DND-41 (cell line): Measurements from ENCODE around the gene KDM6A.
"Not testable (repeated sequence)": the region's sequence is repeated elsewhere in the genome, so short reads cannot be mapped to it uniquely, and the experiment has no call there.

Source experiments
- ATAC-seq: fragments of 200-7000 bp; cut with Tn5 transposase; 3 replicates; pipeline ENCODE4 v1.9.1; 2021; ENCODE audit warnings: low read depth; ENCODE audit not compliant: insufficient read depth
- DNase-seq: peaks from one replicate; pipeline ENCODE4 v3.0.0-alpha.2; 2020
- H2AFZ ChIP-seq: 2 replicates; pipeline ENCODE4 v1.6.0; 2012; ENCODE audit warnings: low read depth, low read length
- H3K27ac ChIP-seq: 2 replicates; pipeline ENCODE4 v1.5.1; 2012; ENCODE audit warnings: low read length, inconsistent platforms
- H3K27me3 ChIP-seq: fragments of 200-600 bp; sonication (generic); 2 replicates; pipeline ENCODE4 v1.6.0; 2012; ENCODE audit warnings: low read length, mild to moderate bottlenecking, inconsistent platforms; ENCODE audit not compliant: insufficient read depth, poor library complexity
- H3K36me3 ChIP-seq: 2 replicates; pipeline ENCODE4 v1.5.1; 2012; ENCODE audit warnings: low read length, inconsistent platforms; ENCODE audit not compliant: insufficient read depth
- H3K4me1 ChIP-seq: 2 replicates; pipeline ENCODE4 v1.5.1; 2012; ENCODE audit warnings: mild to moderate bottlenecking, low read length; ENCODE audit not compliant: insufficient read depth
- H3K4me2 ChIP-seq: 2 replicates; pipeline ENCODE4 v1.6.0; 2012; ENCODE audit warnings: mild to moderate bottlenecking, moderate library complexity, low read length, inconsistent platforms; ENCODE audit not compliant: insufficient read depth
- H3K4me3 ChIP-seq, 2 experiments: fragments of 200-600 bp in 1 of 2; shearing (Covaris generic) in 1 of 2; 2 replicates each; pipeline ENCODE4 v1.5.1; 2012 to 2016; ENCODE audit warnings: inconsistent platforms in 2 of 2, low read length in 2 of 2, mild to moderate bottlenecking in 2 of 2, low read depth in 1 of 2, moderate library complexity in 1 of 2
- H3K79me2 ChIP-seq: 2 replicates; pipeline ENCODE4 v1.6.0; 2012; ENCODE audit warnings: low read length, inconsistent platforms; ENCODE audit not compliant: insufficient read depth
- H3K9ac ChIP-seq: 2 replicates; pipeline ENCODE4 v1.6.0; 2012; ENCODE audit warnings: low read depth, mild to moderate bottlenecking, inconsistent platforms, low read length, moderate library complexity
- H3K9me3 ChIP-seq: 2 replicates; pipeline ENCODE4 v1.5.1; 2012; ENCODE audit warnings: low read length, moderate library complexity, mild to moderate bottlenecking, inconsistent platforms; ENCODE audit not compliant: insufficient read depth, severe bottlenecking
- H4K20me1 ChIP-seq: 2 replicates; pipeline ENCODE4 v1.6.0; 2012; ENCODE audit warnings: low read length; ENCODE audit not compliant: insufficient read depth
- EZH2 ChIP-seq: IDR thresholded peaks from 3 replicates; pipeline ENCODE4 v1.6.1; 2012; ENCODE audit warnings: borderline replicate concordance, low read depth, mild to moderate bottlenecking, moderate library complexity, low read length, inconsistent platforms; ENCODE audit not compliant: severe bottlenecking
- TF ChIP-seq, protein P1 (sequence below): IDR thresholded peaks from 2 replicates; pipeline ENCODE4 v1.5.1; 2012; ENCODE audit warnings: borderline replicate concordance, low read length, moderate library complexity, mild to moderate bottlenecking; ENCODE audit not compliant: poor library complexity, severe bottlenecking; ENCODE audit errors: extremely low read depth

KDM6A gene

DNA sequence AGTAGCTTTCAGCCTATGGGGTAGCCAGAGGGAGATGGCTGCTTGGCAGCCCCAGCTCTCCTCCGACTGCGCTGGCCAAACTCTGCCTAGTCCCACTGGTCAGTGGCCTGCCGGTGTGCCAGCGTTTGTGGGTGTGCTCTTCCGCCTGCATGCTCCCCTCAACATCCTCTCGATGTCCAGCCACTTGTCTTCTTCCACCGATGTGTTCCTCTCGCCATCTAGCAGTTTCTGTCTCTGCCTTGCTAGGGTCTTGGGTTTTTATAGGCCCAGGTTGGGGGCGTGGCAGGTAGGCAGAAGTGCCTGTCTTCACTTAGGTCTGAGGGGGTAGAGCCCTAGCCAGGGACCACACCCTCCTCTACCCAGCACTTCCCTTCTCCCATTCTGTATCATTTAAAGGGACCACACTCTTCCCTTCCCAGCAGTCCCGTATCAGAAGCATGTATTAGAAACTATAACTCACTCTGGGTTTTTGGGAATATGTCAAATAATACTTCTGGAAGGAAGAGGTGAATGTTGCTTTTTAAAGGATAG is 124.4 kb downstream of the KDM6A start:
- H3K4me2 ChIP-seq = no peak overlapping the region
- no peaks in the 10 kb centered on the region for H3K9me3 ChIP-seq
- no peak overlapping the region for H3K9ac ChIP-seq
- H3K27me3 ChIP-seq = no peaks in the 10 kb centered on the region
- peaks cover 71% of the 10 kb centered on the region for H3K79me2 ChIP-seq
- TF ChIP-seq EZH2 = no peak
- TF ChIP-seq, protein P1, sequence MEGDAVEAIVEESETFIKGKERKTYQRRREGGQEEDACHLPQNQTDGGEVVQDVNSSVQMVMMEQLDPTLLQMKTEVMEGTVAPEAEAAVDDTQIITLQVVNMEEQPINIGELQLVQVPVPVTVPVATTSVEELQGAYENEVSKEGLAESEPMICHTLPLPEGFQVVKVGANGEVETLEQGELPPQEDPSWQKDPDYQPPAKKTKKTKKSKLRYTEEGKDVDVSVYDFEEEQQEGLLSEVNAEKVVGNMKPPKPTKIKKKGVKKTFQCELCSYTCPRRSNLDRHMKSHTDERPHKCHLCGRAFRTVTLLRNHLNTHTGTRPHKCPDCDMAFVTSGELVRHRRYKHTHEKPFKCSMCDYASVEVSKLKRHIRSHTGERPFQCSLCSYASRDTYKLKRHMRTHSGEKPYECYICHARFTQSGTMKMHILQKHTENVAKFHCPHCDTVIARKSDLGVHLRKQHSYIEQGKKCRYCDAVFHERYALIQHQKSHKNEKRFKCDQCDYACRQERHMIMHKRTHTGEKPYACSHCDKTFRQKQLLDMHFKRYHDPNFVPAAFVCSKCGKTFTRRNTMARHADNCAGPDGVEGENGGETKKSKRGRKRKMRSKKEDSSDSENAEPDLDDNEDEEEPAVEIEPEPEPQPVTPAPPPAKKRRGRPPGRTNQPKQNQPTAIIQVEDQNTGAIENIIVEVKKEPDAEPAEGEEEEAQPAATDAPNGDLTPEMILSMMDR = no peak
- no peaks in the 10 kb centered on the region; the same call in 1 of the 2 replicates for H4K20me1 ChIP-seq
- H3K27ac ChIP-seq = no peak overlapping the region
- DNase-seq (no peak), ATAC-seq (no peak)
- no peaks in the 10 kb centered on the region for H3K36me3 ChIP-seq
- no peak overlapping the region for H2AFZ ChIP-seq
- no peak overlapping the region for H3K4me3 ChIP-seq
- no peaks in the 10 kb centered on the region for H3K4me1 ChIP-seq

DNA sequence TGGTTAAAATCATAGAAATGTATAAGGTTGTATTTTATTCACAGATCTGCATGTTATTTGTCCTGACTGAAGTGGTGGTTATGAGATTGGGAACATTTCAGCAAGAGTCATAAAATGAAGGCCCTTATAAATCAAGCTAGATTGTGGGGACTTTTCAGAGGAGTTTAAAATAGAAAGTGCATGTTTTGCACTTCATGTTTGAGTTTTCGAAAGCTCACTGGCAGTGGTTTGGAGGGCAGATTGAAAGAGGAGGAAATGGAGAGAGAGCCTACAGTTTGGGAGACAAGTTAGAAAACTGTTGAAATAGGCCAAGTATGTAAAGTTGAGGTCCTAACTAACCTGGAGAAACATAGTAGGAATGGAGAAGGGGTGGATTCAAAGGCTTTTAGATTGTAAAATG is 124.9 kb downstream of the KDM6A start:
- Histone ChIP-seq H3K9ac (no peak overlapping the region), H3K27me3 (no peaks in the 10 kb centered on the region), H3K27ac (no peak overlapping the region), H3K4me1 (no peaks in the 10 kb centered on the region), H3K36me3 (no peaks in the 10 kb centered on the region), H3K4me3 (no peak overlapping the region), H4K20me1 (no peaks in the 10 kb centered on the region; the same call in 1 of the 2 replicates), H3K4me2 (no peak overlapping the region), H3K9me3 (no peaks in the 10 kb centered on the region), H3K79me2 (peaks cover 65% of the 10 kb centered on the region), H2AFZ (no peak overlapping the region)
- ATAC-seq (no peak), DNase-seq (no peak)
- TF ChIP-seq, protein P1 = no peak
- TF ChIP-seq EZH2 = no peak

DNA sequence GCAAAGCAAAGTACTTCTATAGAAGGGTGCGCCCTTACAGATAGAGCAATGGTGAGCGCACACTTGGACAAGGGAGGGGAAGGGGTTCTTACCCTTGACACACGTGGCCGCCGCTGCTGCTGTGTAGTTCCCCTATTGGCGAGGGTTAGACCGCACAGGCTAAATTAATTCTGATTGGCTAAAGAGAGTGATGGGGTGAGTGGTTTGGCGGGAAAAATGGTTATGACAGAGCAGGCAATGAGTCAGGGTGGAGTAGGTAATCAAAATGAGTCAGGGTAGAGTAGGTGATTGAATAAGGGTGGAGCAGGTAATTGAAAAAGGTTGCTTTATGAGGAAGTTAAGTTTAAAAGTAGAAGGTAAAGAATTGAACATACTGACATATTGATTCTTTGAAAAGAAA is 126.2 kb downstream of the KDM6A start:
- peaks cover 62% of the 10 kb centered on the region for H3K79me2 ChIP-seq
- not testable (repeated sequence) for H3K9ac ChIP-seq, H2AFZ ChIP-seq, H3K36me3 ChIP-seq, H4K20me1 ChIP-seq, ATAC-seq, H3K4me3 ChIP-seq, H3K27ac ChIP-seq, H3K9me3 ChIP-seq, H3K4me2 ChIP-seq, H3K27me3 ChIP-seq, H3K4me1 ChIP-seq, DNase-seq

DNA sequence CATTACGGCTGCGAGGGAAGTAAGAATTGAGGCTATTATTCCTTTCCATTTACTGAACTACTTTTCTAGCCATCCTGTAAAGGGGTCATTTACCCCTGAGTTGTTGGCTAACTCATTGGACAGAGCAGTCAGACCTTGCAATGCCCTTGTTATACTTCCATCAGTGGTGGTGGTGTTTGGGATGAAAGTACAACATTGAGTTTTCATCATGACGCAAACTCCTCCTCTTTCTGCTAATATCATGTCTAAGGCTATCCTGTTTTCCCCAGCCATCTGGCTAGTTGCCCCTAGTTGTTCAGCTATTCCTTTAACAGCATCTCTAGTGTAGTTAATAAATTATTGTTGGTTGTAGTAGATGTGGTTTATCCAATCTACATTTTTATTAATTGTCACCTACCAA is 126.9 kb downstream of the KDM6A start:
- peaks cover 62% of the 10 kb centered on the region for H3K79me2 ChIP-seq
- not testable (repeated sequence) for H3K4me3 ChIP-seq, H4K20me1 ChIP-seq, H2AFZ ChIP-seq, H3K9ac ChIP-seq, H3K4me2 ChIP-seq, H3K9me3 ChIP-seq, H3K4me1 ChIP-seq, H3K36me3 ChIP-seq, ATAC-seq, H3K27me3 ChIP-seq, DNase-seq, H3K27ac ChIP-seq
